IMR-90 (cell line): ENCODE data around the gene HIVEP3. TPM values are rescaled to one million over a fixed set of nuclear protein-coding genes. Genes with fewer than 3 reads are reported as not detected.

Source experiments
- ATAC-seq: fragments of 200-7000 bp; cut with Tn5 transposase; 2 replicates; pipeline ENCODE4 v1.9.1; 2020; ENCODE audit warnings: low read depth, mild to moderate bottlenecking, moderate library complexity
- BruUV-seq: library from RNA; stranded (reverse); fragments of 400-500 nt; replicated peaks from 2 replicates; lab custom pipeline; 2021; lab: Mats Ljungman, UMichigan
- CTCF ChIA-PET: fragments of 300-600 bp; formaldehyde crosslinking; extraction: SDS; loops from one replicate; lab custom pipeline; 2021; ENCODE audit warnings: antibody characterized with exemption; lab: Yijun Ruan, JAX
- POLR2A ChIA-PET: fragments of 300-600 bp; sonication (Branson Sonifier 250); formaldehyde crosslinking; loops from one replicate; lab custom pipeline; 2022; ENCODE audit warnings: antibody characterized with exemption; ENCODE audit not compliant: unreplicated experiment; lab: Charles Lee
- DNase-seq: peaks from one replicate; pipeline ENCODE4 v3.0.0; 2013
- H2AFZ ChIP-seq: replicated peaks from 2 replicates; pipeline ENCODE3; 2013; ENCODE audit warnings: low read length, mild to moderate bottlenecking; ENCODE audit not compliant: poor library complexity
- H2AK5ac ChIP-seq: 2 replicates; pipeline ENCODE4 v1.6.1; 2013; ENCODE audit warnings: low read depth, low read length, inconsistent platforms
- H2AK9ac ChIP-seq: replicated peaks from 2 replicates; pipeline ENCODE3; 2013; ENCODE audit warnings: mild to moderate bottlenecking, low read depth, low read length, moderate library complexity; ENCODE audit not compliant: poor library complexity
- H2BK120ac ChIP-seq: 2 replicates; pipeline ENCODE4 v1.6.1; 2013; ENCODE audit warnings: low read depth, low read length, inconsistent platforms
- H2BK15ac ChIP-seq: 3 replicates; pipeline ENCODE4 v1.6.1; 2013; ENCODE audit warnings: low read depth, low read length, inconsistent platforms
- H2BK20ac ChIP-seq: 2 replicates; pipeline ENCODE4 v1.6.1; 2013; ENCODE audit warnings: low read depth, mild to moderate bottlenecking, inconsistent platforms, low read length, moderate library complexity
- H2BK5ac ChIP-seq: 2 replicates; pipeline ENCODE4 v1.6.1; 2013; ENCODE audit warnings: mild to moderate bottlenecking, low read depth, low read length, inconsistent platforms; ENCODE audit not compliant: poor library complexity, severe bottlenecking
- H3K14ac ChIP-seq: replicated peaks from 2 replicates; pipeline ENCODE4 v1.6.1; 2013; ENCODE audit warnings: low read depth, low read length, inconsistent platforms
- H3K18ac ChIP-seq: 2 replicates; pipeline ENCODE4 v1.6.1; 2013; ENCODE audit warnings: low read depth, low read length, control low read depth
- H3K23ac ChIP-seq: 2 replicates; pipeline ENCODE4 v1.6.1; 2013; ENCODE audit warnings: low read depth, low read length, inconsistent platforms
- H3K27ac ChIP-seq: 2 replicates; pipeline ENCODE4 v1.5.1; 2013; ENCODE audit warnings: mild to moderate bottlenecking, control low read depth, low read length; ENCODE audit not compliant: insufficient read depth
- H3K27me3 ChIP-seq: 2 replicates; pipeline ENCODE4 v1.6.1; 2013; ENCODE audit warnings: low read length; ENCODE audit not compliant: control insufficient read depth, insufficient read depth
- H3K36me3 ChIP-seq: 2 replicates; pipeline ENCODE4 v1.6.1; 2013; ENCODE audit warnings: low read length, mixed read lengths; ENCODE audit not compliant: control insufficient read depth, insufficient read depth
- H3K4ac ChIP-seq: 2 replicates; pipeline ENCODE4 v1.6.1; 2013; ENCODE audit warnings: low read depth, low read length, inconsistent platforms
- H3K4me1 ChIP-seq: 2 replicates; pipeline ENCODE4 v1.6.1; 2013; ENCODE audit warnings: low read length, mixed read lengths; ENCODE audit not compliant: control insufficient read depth, insufficient read depth
- H3K4me2 ChIP-seq: 2 replicates; pipeline ENCODE4 v1.6.1; 2013; ENCODE audit warnings: low read depth, mild to moderate bottlenecking, control low read depth, low read length, moderate library complexity
- H3K4me3 ChIP-seq: 2 replicates; pipeline ENCODE4 v1.5.1; 2013; ENCODE audit warnings: low read depth, mild to moderate bottlenecking, control low read depth, low read length, moderate library complexity; ENCODE audit not compliant: insufficient read depth
- H3K56ac ChIP-seq: 2 replicates; pipeline ENCODE4 v1.6.1; 2013; ENCODE audit warnings: low read length, inconsistent platforms; ENCODE audit not compliant: insufficient read depth; ENCODE audit errors: extremely low read depth
- H3K79me1 ChIP-seq, 2 experiments: 2 replicates each; pipeline ENCODE4 v1.6.1; 2013; ENCODE audit warnings: low read length in 2 of 2, inconsistent platforms in 1 of 2, low read depth in 1 of 2
- H3K9ac ChIP-seq: 2 replicates; pipeline ENCODE4 v1.6.1; 2013; ENCODE audit warnings: low read depth, low read length, control low read depth
- H3K9me1 ChIP-seq: 2 replicates; pipeline ENCODE4 v1.6.1; 2013; ENCODE audit warnings: low read length, inconsistent platforms; ENCODE audit not compliant: insufficient read depth
- H3K9me3 ChIP-seq: 2 replicates; pipeline ENCODE4 v1.6.1; 2013; ENCODE audit warnings: low read length; ENCODE audit not compliant: control insufficient read depth, insufficient read depth
- H4K20me1 ChIP-seq: 2 replicates; pipeline ENCODE4 v1.6.1; 2013; ENCODE audit warnings: low read length, inconsistent platforms; ENCODE audit not compliant: insufficient read depth
- H4K5ac ChIP-seq: 2 replicates; pipeline ENCODE4 v1.6.1; 2013; ENCODE audit warnings: mild to moderate bottlenecking, low read depth, low read length, control low read depth
- H4K8ac ChIP-seq, 2 experiments: 2 replicates each; pipeline ENCODE4 v1.6.1; 2013; ENCODE audit warnings: low read depth in 2 of 2, low read length in 2 of 2, control low read depth in 1 of 2, inconsistent platforms in 1 of 2
- H4K91ac ChIP-seq: 2 replicates; pipeline ENCODE4 v1.6.1; 2013; ENCODE audit warnings: low read depth, low read length, inconsistent platforms; ENCODE audit not compliant: insufficient read depth
- BHLHE40 ChIP-seq: fragments of 150-350 bp; IDR thresholded peaks from 2 replicates; pipeline ENCODE4 v1.6.1; 2016; ENCODE audit warnings: mild to moderate bottlenecking, low read depth, low read length
- CEBPB ChIP-seq: IDR thresholded peaks from 2 replicates; pipeline ENCODE4 v1.6.1; 2012; ENCODE audit warnings: low read depth, low read length, improper control_type of control experiment
- CHD1 ChIP-seq: IDR thresholded peaks from 2 replicates; pipeline ENCODE4 v1.6.1; 2012; ENCODE audit warnings: low read depth, low read length, improper control_type of control experiment
- CTCF ChIP-seq: conservative IDR thresholded peaks from 2 replicates; pipeline ENCODE4 v1.5.1; 2012; ENCODE audit warnings: mild to moderate bottlenecking, low read depth, low read length, improper control_type of control experiment
- MAZ ChIP-seq: IDR thresholded peaks from 2 replicates; pipeline ENCODE4 v1.6.1; 2012; ENCODE audit warnings: low read depth, mild to moderate bottlenecking, low read length, improper control_type of control experiment, moderate library complexity, borderline replicate concordance
- MXI1 ChIP-seq: IDR thresholded peaks from 2 replicates; pipeline ENCODE4 v1.6.1; 2012; ENCODE audit warnings: low read depth, mild to moderate bottlenecking, low read length, moderate library complexity, borderline replicate concordance
- NFE2L2 ChIP-seq: fragments of 150-350 bp; IDR thresholded peaks from 2 replicates; pipeline ENCODE4 v1.6.1; 2016; ENCODE audit warnings: low read depth, mild to moderate bottlenecking, low read length
- POLR2A ChIP-seq: IDR thresholded peaks from 2 replicates; pipeline ENCODE4 v1.6.1; 2012; ENCODE audit warnings: mild to moderate bottlenecking, low read depth, low read length
- RAD21 ChIP-seq: IDR thresholded peaks from 2 replicates; pipeline ENCODE4 v1.6.1; 2012; ENCODE audit warnings: low read length, improper control_type of control experiment
- RCOR1 ChIP-seq: IDR thresholded peaks from 2 replicates; pipeline ENCODE4 v1.6.1; 2012; ENCODE audit warnings: mild to moderate bottlenecking, low read length, improper control_type of control experiment; ENCODE audit not compliant: insufficient replicate concordance
- RFX5 ChIP-seq: IDR thresholded peaks from 2 replicates; pipeline ENCODE4 v1.8.0; 2012; ENCODE audit warnings: low read depth, mild to moderate bottlenecking, low read length, moderate library complexity
- WGBS, 2 experiments: methylation state at CpG; one replicate each; pipeline versions ENCODE4 v1.1.5 to v1.1.7; 2013; ENCODE audit warnings: missing lambda C conversion rate in 2 of 2; ENCODE audit not compliant: insufficient read length in 1 of 2; ENCODE audit errors: extremely low coverage in 2 of 2; 5-methylcytosine and 5-hydroxymethylcytosine counted together
- dilution Hi-C: fragments of 300-500 bp; cut with HindIII; formaldehyde crosslinking; loops from one replicate; pipeline ENCODE4 v1.14.3; 2018; ENCODE audit warnings: low sequenced_read_pairs; ENCODE audit not compliant: unreplicated experiment
- in situ Hi-C: fragments of 300-500 bp; cut with MboI; formaldehyde crosslinking; loops from 3 replicates; pipeline ENCODE4 v1.14.3; 2019; ENCODE audit warnings: low sequenced_read_pairs, inconsistent platforms, mixed read lengths
- intact Hi-C: fragments of 100-400 bp; cut with micrococcal nuclease; formaldehyde crosslinking; loops from 2 replicates; pipeline ENCODE4 v1.10.0; 2022
- polyA plus RNA-seq, 3 experiments: library from polyadenylated mRNA; depleted of rRNA; stranded (reverse); fragments of >200 nt; gene quantifications; 2 replicates each; pipeline ENCODE4 v1.2.3, GENCODE V29; 2012; ENCODE audit warnings: low replicate concordance in 1 of 3
- total RNA-seq: library from RNA; depleted of rRNA; stranded (reverse); fragments of >200 nt; gene quantifications from 2 replicates; pipeline ENCODE4 v1.2.3, GENCODE V29; 2012
- TF ChIP-seq, protein P1 (sequence below): fragments of 150-350 bp; IDR thresholded peaks from 2 replicates; pipeline ENCODE4 v1.6.1; 2017; ENCODE audit warnings: mild to moderate bottlenecking, antibody characterized with exemption, low read length, low read depth

The HIVEP3 gene
- total and polyA plus RNA-seq, 2 of the 4 experiments (the other 2 are of a cell fraction): 1.4 to 4.0 TPM

DNA sequence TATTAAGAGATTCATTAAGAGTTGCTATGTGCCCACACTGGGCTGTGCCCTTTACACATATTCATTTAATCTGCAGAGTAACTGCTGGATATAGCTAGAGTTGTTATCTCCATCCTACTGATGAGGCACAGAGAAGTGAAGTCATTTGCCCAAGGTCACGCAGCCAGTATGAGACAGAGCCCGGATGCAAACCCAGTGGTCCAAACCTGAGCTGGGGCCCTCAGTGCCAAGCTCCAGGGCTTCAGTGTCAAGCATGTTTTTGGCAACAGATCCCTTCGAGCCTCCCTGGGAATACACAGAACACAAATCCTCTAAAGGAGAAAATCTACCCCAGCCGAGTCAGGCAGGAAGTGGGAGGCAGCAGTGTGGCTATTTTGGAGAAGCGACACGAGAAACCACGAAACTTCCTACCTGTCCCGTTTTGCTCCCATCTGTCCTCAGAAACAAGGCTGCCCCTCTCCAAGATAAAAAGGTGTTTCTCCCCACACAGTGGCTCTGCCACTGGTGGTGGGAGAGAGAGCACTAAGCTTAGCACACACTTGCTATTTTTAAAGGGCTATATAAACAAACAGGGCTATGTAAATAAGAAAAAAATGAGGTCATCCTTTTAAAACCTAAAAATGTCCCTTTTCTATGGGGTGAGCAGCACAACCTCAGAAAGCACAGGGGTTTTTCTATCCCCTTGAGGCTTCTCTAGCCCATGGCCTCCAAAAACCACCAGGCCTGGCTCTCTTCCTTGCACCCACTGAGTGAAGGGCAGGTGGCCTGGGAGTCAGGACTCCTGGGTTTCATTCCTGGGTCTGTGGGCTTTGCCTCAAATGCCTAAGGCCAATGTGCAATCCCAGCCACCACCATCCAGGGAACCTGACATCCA is 295.6 kb downstream of the HIVEP3 start (continued):
- TF ChIP-seq CHD1: no peak
- no peak for TF ChIP-seq RCOR1
- TF ChIP-seq POLR2A: no peak
- no peak for TF ChIP-seq NFE2L2

DNA sequence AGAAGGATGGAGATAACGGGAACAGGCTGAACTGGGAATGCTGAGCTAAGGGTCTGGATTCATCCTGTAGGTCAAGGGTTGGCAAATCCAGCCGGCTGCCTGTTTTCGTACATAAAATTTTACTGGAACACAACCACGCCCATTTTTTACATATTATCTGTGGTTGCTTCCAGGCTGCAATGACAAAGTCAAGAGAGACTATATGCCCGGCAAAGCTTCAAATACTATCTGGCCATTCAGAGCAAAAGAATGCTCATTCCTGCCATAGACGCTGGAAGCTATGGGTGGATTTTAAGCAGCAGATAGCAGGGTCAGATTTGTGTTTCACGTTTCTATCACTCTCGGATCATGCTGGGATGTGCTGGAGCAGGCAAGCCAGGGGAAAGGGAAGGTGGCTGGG is 296.3 kb downstream of the HIVEP3 start:
- H3K79me1 ChIP-seq: peaks cover 18 to 43% of the 10 kb centered on the region in 2 experiments; a peak in 3 of 4 replicates
- peak overlapping the region; percentile 10; the same call in 1 of the 2 replicates for H3K18ac ChIP-seq
- H2AK9ac ChIP-seq: peak overlapping the region; percentile 18
- TF ChIP-seq NFE2L2 (no peak), MAZ (no peak), CEBPB (no peak), CHD1 (no peak), POLR2A (no peak), RAD21 (no peak), BHLHE40 (no peak), CTCF (no peak), MXI1 (no peak), RFX5 (no peak)
- TF ChIP-seq, protein P1, sequence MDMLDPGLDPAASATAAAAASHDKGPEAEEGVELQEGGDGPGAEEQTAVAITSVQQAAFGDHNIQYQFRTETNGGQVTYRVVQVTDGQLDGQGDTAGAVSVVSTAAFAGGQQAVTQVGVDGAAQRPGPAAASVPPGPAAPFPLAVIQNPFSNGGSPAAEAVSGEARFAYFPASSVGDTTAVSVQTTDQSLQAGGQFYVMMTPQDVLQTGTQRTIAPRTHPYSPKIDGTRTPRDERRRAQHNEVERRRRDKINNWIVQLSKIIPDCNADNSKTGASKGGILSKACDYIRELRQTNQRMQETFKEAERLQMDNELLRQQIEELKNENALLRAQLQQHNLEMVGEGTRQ: no peak
- H2BK5ac ChIP-seq: peak overlapping the region; percentile 32
- peak overlapping the region; percentile 13; the same call in 1 of the 2 replicates for H3K23ac ChIP-seq
- no peaks in the 10 kb centered on the region for H4K20me1 ChIP-seq
- H3K36me3 ChIP-seq: no peaks in the 10 kb centered on the region
- POLR2A ChIA-PET: no interaction called here
- no peak overlapping the region for H3K27ac ChIP-seq
- DNase-seq (peak; percentile 64), ATAC-seq (peak; percentile 69)
- H4K91ac ChIP-seq: peak overlapping the region; percentile 20; the same call in 1 of the 2 replicates
- intact Hi-C loops: loop anchor here (5.0 kb wide), 2 partner anchors 40 to 260 kb away; partner anchors contain the start of gene FOXO6
- peak overlapping the region; percentile 49; the same call in 1 of the 2 replicates for H3K14ac ChIP-seq
- peak overlapping the region; percentile 73; the same call in 1 of the 2 replicates for H2AK5ac ChIP-seq
- H2BK20ac ChIP-seq: peak overlapping the region; percentile 9; the same call in 1 of the 2 replicates
- peak overlapping the region; percentile 52 for H2AFZ ChIP-seq
- H2BK120ac ChIP-seq: peak overlapping the region; percentile 34
- dilution Hi-C loops: no loop called here
- peaks cover 36% of the 10 kb centered on the region for H3K4me1 ChIP-seq
- H3K9ac ChIP-seq: no peak overlapping the region
- H3K27me3 ChIP-seq: no peaks in the 10 kb centered on the region
- in situ Hi-C loops: no loop called here
- no CpG with 5 or more reads among the region's 8 CpGs for WGBS, 2 experiments
- no peak overlapping the region for H3K56ac ChIP-seq
- CTCF ChIA-PET: interaction anchor here (1.2 kb wide), 1 partner anchor 551 kb away, joined by 4 read pairs; no protein-coding TSS in a partner anchor
- no TSS peak for BruUV-seq
- H3K9me3 ChIP-seq: no peaks in the 10 kb centered on the region
- no peak overlapping the region for H3K4me3 ChIP-seq
- H3K9me1 ChIP-seq: peaks cover 32% of the 10 kb centered on the region
- H4K5ac ChIP-seq: no peak overlapping the region
- peak overlapping the region; percentile 14; the same call in 1 of the 2 replicates for H3K4me2 ChIP-seq
- H2BK15ac ChIP-seq: 0 out of 3 replicates have a peak overlapping the region, but pooled peaks have one; percentile 9
- H4K8ac ChIP-seq: peak overlapping the region in 1 of 2 experiments; percentile 44; a peak in 2 of 4 replicates
- H3K4ac ChIP-seq: peak overlapping the region; percentile 67
